ELR (cell line): ENCODE measurements around the gene IPO11.
A peak's percentile ranks its signal among the peaks of the same experiment; 100 is the strongest.

Experiments
- DNase-seq: peaks from one replicate; pipeline ENCODE4 v3.0.0-alpha.2; 2015; ENCODE audit warnings: low read depth

The IPO11 gene

GRCh38 chr5:62572918-62573514 lies 160.5 kb downstream of the IPO11 start:
- no peak for DNase-seq

- DNase-seq = no peak
Measured at GRCh38 chr5:62574599-62574998, 162.0 kb downstream of the IPO11 start.

- no peak for DNase-seq
Measured at GRCh38 chr5:62575066-62575465, 162.5 kb downstream of the IPO11 start.

GRCh38 chr5:62575489-62575888 lies 162.9 kb downstream of the IPO11 start:
- DNase-seq = no peak

GRCh38 chr5:62576570-62577170 lies 164.1 kb downstream of the IPO11 start:
- DNase-seq = no peak

GRCh38 chr5:62577488-62577887 lies 164.9 kb downstream of the IPO11 start:
- DNase-seq = no peak

- DNase-seq = peak; percentile 69
Measured at GRCh38 chr5:62578540-62578939, 166.0 kb downstream of the IPO11 start, which contains the start of gene LRRC70. Gene LRRC70, plus strand, starts transcription at chr5:62578819. Its CDS starts 620 bp downstream, at chr5:62579439.

GRCh38 chr5:62579761-62580160 lies 167.2 kb downstream of the IPO11 start:
- no peak for DNase-seq

GRCh38 chr5:62581836-62582597 lies 169.5 kb downstream of the IPO11 start:
- DNase-seq = no peak

GRCh38 chr5:62584391-62584790 lies 171.8 kb downstream of the IPO11 start:
- no peak for DNase-seq

GRCh38 chr5:62585306-62585705 lies 172.7 kb downstream of the IPO11 start:
- no peak for DNase-seq

GRCh38 chr5:62585751-62586150 lies 173.2 kb downstream of the IPO11 start:
- DNase-seq = no peak

GRCh38 chr5:62587737-62588136 lies 175.2 kb downstream of the IPO11 start:
- DNase-seq = no peak

GRCh38 chr5:62588668-62589067 lies 176.1 kb downstream of the IPO11 start:
- no peak for DNase-seq

- no peak for DNase-seq
Measured at GRCh38 chr5:62589504-62589903, 176.9 kb downstream of the IPO11 start.

- no peak for DNase-seq
Measured at GRCh38 chr5:62590387-62590786, 177.8 kb downstream of the IPO11 start.

GRCh38 chr5:62592558-62592957 lies 180.0 kb downstream of the IPO11 start:
- no peak for DNase-seq

GRCh38 chr5:62593331-62593730 lies 180.8 kb downstream of the IPO11 start:
- peak; percentile 35 for DNase-seq

- no peak for DNase-seq
Measured at GRCh38 chr5:62594364-62594984, 181.9 kb downstream of the IPO11 start.

- peak; percentile 11 for DNase-seq
Measured at GRCh38 chr5:62596096-62596495, 183.5 kb downstream of the IPO11 start.

- peak; percentile 5 for DNase-seq
Measured at GRCh38 chr5:62596691-62597090, 184.1 kb downstream of the IPO11 start.

- no peak for DNase-seq
Measured at GRCh38 chr5:62597314-62597713, 184.8 kb downstream of the IPO11 start.
